Measurements from ENCODE around the gene IGSF3.
"Not testable (repeated sequence)": the region's sequence is repeated elsewhere in the genome, so short reads cannot be mapped to it uniquely, and the experiment has no call there.

DNA sequence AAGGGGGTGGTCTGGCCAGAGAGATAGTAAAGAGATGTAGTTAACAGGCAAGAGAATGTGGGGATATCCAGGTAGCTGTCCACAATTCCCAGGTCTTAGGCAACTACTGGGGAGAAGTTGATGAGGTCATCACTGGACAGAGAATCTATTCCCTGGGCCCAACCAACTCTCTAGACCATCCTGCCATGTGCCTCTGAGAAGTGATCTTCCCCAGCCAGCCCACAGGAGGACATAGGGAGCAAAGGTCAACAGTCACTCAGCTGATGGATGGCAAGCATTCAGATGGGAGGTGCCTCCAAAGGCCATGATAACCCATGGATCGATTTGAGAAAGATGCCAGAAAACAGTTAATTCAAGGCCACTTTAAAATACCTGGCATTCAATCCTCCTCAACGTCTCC lies 36.0 kb downstream of the IGSF3 start:
- TF ChIP-seq, protein P1, sequence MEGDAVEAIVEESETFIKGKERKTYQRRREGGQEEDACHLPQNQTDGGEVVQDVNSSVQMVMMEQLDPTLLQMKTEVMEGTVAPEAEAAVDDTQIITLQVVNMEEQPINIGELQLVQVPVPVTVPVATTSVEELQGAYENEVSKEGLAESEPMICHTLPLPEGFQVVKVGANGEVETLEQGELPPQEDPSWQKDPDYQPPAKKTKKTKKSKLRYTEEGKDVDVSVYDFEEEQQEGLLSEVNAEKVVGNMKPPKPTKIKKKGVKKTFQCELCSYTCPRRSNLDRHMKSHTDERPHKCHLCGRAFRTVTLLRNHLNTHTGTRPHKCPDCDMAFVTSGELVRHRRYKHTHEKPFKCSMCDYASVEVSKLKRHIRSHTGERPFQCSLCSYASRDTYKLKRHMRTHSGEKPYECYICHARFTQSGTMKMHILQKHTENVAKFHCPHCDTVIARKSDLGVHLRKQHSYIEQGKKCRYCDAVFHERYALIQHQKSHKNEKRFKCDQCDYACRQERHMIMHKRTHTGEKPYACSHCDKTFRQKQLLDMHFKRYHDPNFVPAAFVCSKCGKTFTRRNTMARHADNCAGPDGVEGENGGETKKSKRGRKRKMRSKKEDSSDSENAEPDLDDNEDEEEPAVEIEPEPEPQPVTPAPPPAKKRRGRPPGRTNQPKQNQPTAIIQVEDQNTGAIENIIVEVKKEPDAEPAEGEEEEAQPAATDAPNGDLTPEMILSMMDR (conservative IDR thresholded peaks at IDR 0.05): not testable (repeated sequence)
- TF ChIP-seq ZFX (IDR thresholded peaks at IDR 0.05): not testable (repeated sequence)

All from C4-2B (cell line).